ENCODE measurements around the gene TRAK2.

GRCh38 chr2:201484805-201485204 lies 33.5 kb upstream of the TRAK2 start:
- TF ChIP-seq POLR2A (IDR thresholded peaks at IDR 0.05): no peak
- TF ChIP-seq CTCF (IDR thresholded peaks at IDR 0.05): no peak

All from stomach (tissue), 4 donors.